GM21528 (cell line): Measurements from ENCODE around the gene KRTAP1-3.
"Not testable (repeated sequence)": the region's sequence is repeated elsewhere in the genome, so short reads cannot be mapped to it uniquely, and the experiment has no call there.

Experiments
- ATAC-seq: cut with Tn5 transposase; IDR thresholded peaks from one replicate; pipeline ENCODE4 v1.9.1; 2021; ENCODE audit warnings: mild to moderate bottlenecking, moderate library complexity; ENCODE audit not compliant: unreplicated experiment, low FRiP score

The KRTAP1-3 gene

GRCh38 chr17:41012326-41013120 lies 22.2 kb downstream of the KRTAP1-3 start:
- ATAC-seq = no peak

GRCh38 chr17:41010441-41010840 lies 24.2 kb downstream of the KRTAP1-3 start:
- ATAC-seq = no peak

GRCh38 chr17:41009936-41010335 lies 24.7 kb downstream of the KRTAP1-3 start:
- no peak for ATAC-seq

- ATAC-seq = no peak
These were observed 25.3 kb downstream of the KRTAP1-3 start for GRCh38 chr17:41009301-41009760.

GRCh38 chr17:41008811-41009210 lies 25.9 kb downstream of the KRTAP1-3 start, which contains the start of gene KRTAP3-1:
Gene KRTAP3-1 (minus strand): TSS chr17:41009128. CDS start chr17:41009074, 54 bp downstream.
- ATAC-seq = no peak

GRCh38 chr17:41004397-41004796 lies 30.3 kb downstream of the KRTAP1-3 start:
- ATAC-seq = no peak

- ATAC-seq = no peak
These were observed 30.7 kb downstream of the KRTAP1-3 start for GRCh38 chr17:41003926-41004325.

- no peak for ATAC-seq
These were observed 31.9 kb downstream of the KRTAP1-3 start for GRCh38 chr17:41002814-41003213.

GRCh38 chr17:41001795-41002194 lies 32.9 kb downstream of the KRTAP1-3 start:
- ATAC-seq = no peak

GRCh38 chr17:40999563-40999962 lies 35.1 kb downstream of the KRTAP1-3 start, which contains the start of gene KRTAP3-2:
Gene KRTAP3-2 (minus strand): TSS chr17:40999906. CDS start chr17:40999853, 53 bp downstream.
- ATAC-seq = not testable (repeated sequence)

- no peak for ATAC-seq
These were observed 37.3 kb downstream of the KRTAP1-3 start for GRCh38 chr17:40997361-40997760.

- no peak for ATAC-seq
These were observed 37.8 kb downstream of the KRTAP1-3 start for GRCh38 chr17:40996829-40997228.

GRCh38 chr17:40995116-40995515 lies 39.6 kb downstream of the KRTAP1-3 start:
- ATAC-seq = no peak

- no peak for ATAC-seq
These were observed 40.8 kb downstream of the KRTAP1-3 start, which contains the start of gene KRTAP3-3 for GRCh38 chr17:40993839-40994238. Gene KRTAP3-3 (minus strand): TSS chr17:40994164. CDS start chr17:40994097, 67 bp downstream.

GRCh38 chr17:40993084-40993483 lies 41.6 kb downstream of the KRTAP1-3 start:
- ATAC-seq = no peak

- no peak for ATAC-seq
These were observed 42.0 kb downstream of the KRTAP1-3 start for GRCh38 chr17:40992666-40993065.

GRCh38 chr17:40986920-40987319 lies 47.8 kb downstream of the KRTAP1-3 start:
- ATAC-seq = no peak

GRCh38 chr17:40984226-40984625 lies 50.4 kb downstream of the KRTAP1-3 start, which contains the start of gene KRT40:
Gene KRT40 (minus strand): TSS chr17:40984326. CDS start chr17:40984273, 53 bp downstream.
- no peak for ATAC-seq
